ENCODE data around the gene RABGAP1.

The RABGAP1 gene

DNA sequence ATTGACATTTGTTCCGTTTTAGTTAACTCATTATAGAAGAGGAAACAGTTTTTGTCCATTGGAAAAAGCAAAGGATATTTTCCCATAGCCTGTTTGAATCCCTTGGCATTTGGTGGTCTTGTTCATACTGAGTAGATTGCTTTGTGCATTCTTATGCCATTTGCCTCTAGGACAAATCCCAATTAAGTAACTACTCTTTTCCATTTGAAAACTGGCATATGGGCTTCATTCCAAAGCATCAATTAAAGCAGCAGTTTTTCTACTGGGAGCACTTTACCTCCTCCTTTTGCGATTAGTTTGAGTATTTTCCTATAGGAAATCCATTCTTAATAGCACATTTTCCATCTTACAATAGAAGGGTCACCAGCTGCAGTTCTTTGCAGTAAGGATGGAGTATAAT, 123.9 kb downstream of the RABGAP1 start:
- no peak for DNase-seq (ENCODE audit: low read depth, low spot score)
- TF ChIP-seq EZH2 (IDR thresholded peaks at IDR 0.05), result no peak
- TF ChIP-seq POLR2AphosphoS5 (IDR thresholded peaks at IDR 0.05; ENCODE audit: borderline replicate concordance, low read depth, low read length), result no peak
- TF ChIP-seq FOXP2 (optimal IDR thresholded peaks at IDR 0.05; ENCODE audit: control extremely low read depth, extremely low read length, insufficient read depth), result no peak
- H3K27ac ChIP-seq, result no peak overlapping the region
- no peak overlapping the region for H3K4me3 ChIP-seq
- peaks cover 43% of the 10 kb centered on the region for H3K36me3 ChIP-seq (ENCODE audit: insufficient read depth, low read length)
- no peak overlapping the region for H3K9ac ChIP-seq (ENCODE audit: insufficient read length)
- H3K9me3 ChIP-seq (ENCODE audit: low read depth, low read length), result no peaks in the 10 kb centered on the region

DNA sequence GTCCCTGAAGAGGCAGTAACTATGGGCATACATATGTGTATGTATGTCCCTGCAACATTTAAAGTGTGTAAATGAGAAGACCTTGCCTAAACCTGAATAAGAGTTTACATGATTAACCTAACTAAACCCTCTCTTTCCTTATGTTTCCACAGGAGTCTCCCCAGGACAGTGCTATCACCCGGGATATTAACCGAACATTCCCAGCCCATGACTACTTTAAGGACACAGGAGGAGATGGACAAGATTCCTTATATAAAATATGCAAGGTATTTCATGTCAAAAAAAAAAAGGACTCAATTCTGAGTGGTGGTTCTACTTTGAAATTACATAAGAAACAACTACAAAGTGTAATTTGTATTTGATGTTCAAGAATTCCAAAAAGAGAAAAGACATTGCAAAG, 124.4 kb downstream of the RABGAP1 start:
- TF ChIP-seq FOXP2 (optimal IDR thresholded peaks at IDR 0.05; ENCODE audit: control extremely low read depth, extremely low read length, insufficient read depth), result no peak
- TF ChIP-seq POLR2AphosphoS5 (IDR thresholded peaks at IDR 0.05; ENCODE audit: borderline replicate concordance, low read depth, low read length), result no peak
- TF ChIP-seq EZH2 (IDR thresholded peaks at IDR 0.05), result no peak
- H3K9me3 ChIP-seq (ENCODE audit: low read depth, low read length), result no peaks in the 10 kb centered on the region
- H3K36me3 ChIP-seq (ENCODE audit: insufficient read depth, low read length), result peaks cover 48% of the 10 kb centered on the region
- no peak overlapping the region for H3K4me3 ChIP-seq
- H3K9ac ChIP-seq (ENCODE audit: insufficient read length), result no peak overlapping the region
- DNase-seq (ENCODE audit: low read depth, low spot score), result no peak
- H3K27ac ChIP-seq, result no peak overlapping the region

DNA sequence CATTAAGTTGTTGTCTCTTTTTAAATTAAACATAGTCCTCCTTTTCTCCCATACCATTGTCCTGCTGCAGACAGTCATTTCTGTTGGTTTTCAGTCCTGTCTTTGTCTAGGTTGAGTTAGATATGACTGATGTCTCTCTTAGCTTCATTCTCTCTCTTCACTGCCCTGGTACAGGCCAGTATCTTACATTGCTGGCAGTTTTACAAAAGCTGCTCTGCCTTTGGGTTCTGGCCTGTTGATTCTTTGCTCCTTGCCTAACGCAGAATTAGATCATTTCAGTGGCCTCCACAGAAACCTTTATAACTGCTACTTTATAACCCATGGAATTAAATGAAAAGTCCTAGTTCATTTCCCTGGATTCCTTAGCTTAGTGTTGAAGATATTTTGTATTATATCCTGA, 126.3 kb downstream of the RABGAP1 start:
- no peak for TF ChIP-seq FOXP2 (optimal IDR thresholded peaks at IDR 0.05; ENCODE audit: control extremely low read depth, extremely low read length, insufficient read depth)
- no peak for TF ChIP-seq EZH2 (IDR thresholded peaks at IDR 0.05)
- TF ChIP-seq POLR2AphosphoS5 (IDR thresholded peaks at IDR 0.05; ENCODE audit: borderline replicate concordance, low read depth, low read length), result no peak
- H3K4me3 ChIP-seq, result no peak overlapping the region
- no peaks in the 10 kb centered on the region for H3K9me3 ChIP-seq (ENCODE audit: low read depth, low read length)
- DNase-seq (ENCODE audit: low read depth, low spot score), result no peak
- no peak overlapping the region for H3K27ac ChIP-seq
- peaks cover 68% of the 10 kb centered on the region for H3K36me3 ChIP-seq (ENCODE audit: insufficient read depth, low read length)
- no peak overlapping the region for H3K9ac ChIP-seq (ENCODE audit: insufficient read length)

DNA sequence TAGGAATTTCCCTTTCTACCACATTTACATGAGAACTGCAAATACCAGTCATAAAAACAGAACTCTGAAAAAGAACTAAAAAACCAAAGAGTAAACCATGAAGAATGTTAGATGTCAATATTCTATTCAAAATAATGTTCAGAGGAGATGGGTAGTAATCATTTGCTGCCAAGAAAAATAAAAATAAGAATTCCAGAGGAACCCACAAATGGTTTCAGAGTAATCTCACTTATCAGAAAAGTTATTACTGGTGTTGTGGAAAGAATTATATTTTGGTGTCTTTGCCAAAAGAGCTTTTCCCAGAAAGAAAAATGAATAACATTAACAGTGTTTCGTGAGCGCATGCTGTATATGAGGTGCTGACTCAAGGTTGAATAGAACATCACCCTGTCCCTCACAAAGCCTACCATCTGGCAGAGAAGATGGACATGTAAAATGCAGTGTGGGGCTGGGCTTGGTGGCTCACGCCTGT, 128.2 kb downstream of the RABGAP1 start:
- H3K36me3 ChIP-seq (ENCODE audit: insufficient read depth, low read length), result peaks cover 84% of the 10 kb centered on the region
- no peak for TF ChIP-seq FOXP2 (optimal IDR thresholded peaks at IDR 0.05; ENCODE audit: control extremely low read depth, extremely low read length, insufficient read depth)
- TF ChIP-seq POLR2AphosphoS5 (IDR thresholded peaks at IDR 0.05; ENCODE audit: borderline replicate concordance, low read depth, low read length), result no peak
- TF ChIP-seq EZH2 (IDR thresholded peaks at IDR 0.05), result no peak
- no peak overlapping the region for H3K9ac ChIP-seq (ENCODE audit: insufficient read length)
- H3K9me3 ChIP-seq (ENCODE audit: low read depth, low read length), result no peaks in the 10 kb centered on the region
- H3K27ac ChIP-seq, result peak overlapping the region; percentile 86
- DNase-seq (ENCODE audit: low read depth, low spot score), result no peak
- H3K4me3 ChIP-seq, result no peak overlapping the region

DNA sequence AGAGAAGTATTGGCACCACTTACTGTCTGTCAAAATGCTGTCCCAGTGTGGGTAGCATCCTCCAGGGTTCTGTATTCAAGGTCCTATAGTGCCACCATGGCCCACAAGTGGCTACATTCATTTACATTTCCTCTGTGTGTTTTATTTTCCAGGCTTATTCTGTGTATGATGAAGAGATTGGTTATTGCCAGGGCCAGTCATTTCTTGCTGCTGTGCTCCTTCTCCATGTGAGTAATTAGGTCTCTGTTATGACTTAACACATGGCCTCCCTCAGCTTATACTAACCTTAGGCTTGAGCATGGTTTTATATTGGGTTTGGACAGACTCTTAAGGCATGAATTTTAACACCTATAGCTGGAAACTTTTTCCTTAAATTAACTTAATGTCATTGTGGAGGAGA, 129.4 kb downstream of the RABGAP1 start:
- DNase-seq (ENCODE audit: low read depth, low spot score), result no peak
- TF ChIP-seq POLR2AphosphoS5 (IDR thresholded peaks at IDR 0.05; ENCODE audit: borderline replicate concordance, low read depth, low read length), result no peak
- no peak for TF ChIP-seq FOXP2 (optimal IDR thresholded peaks at IDR 0.05; ENCODE audit: control extremely low read depth, extremely low read length, insufficient read depth)
- TF ChIP-seq EZH2 (IDR thresholded peaks at IDR 0.05), result no peak
- H3K36me3 ChIP-seq (ENCODE audit: insufficient read depth, low read length), result peaks cover 82% of the 10 kb centered on the region
- H3K4me3 ChIP-seq, result no peak overlapping the region
- no peak overlapping the region for H3K27ac ChIP-seq
- no peaks in the 10 kb centered on the region for H3K9me3 ChIP-seq (ENCODE audit: low read depth, low read length)
- H3K9ac ChIP-seq (ENCODE audit: insufficient read length), result no peak overlapping the region

DNA sequence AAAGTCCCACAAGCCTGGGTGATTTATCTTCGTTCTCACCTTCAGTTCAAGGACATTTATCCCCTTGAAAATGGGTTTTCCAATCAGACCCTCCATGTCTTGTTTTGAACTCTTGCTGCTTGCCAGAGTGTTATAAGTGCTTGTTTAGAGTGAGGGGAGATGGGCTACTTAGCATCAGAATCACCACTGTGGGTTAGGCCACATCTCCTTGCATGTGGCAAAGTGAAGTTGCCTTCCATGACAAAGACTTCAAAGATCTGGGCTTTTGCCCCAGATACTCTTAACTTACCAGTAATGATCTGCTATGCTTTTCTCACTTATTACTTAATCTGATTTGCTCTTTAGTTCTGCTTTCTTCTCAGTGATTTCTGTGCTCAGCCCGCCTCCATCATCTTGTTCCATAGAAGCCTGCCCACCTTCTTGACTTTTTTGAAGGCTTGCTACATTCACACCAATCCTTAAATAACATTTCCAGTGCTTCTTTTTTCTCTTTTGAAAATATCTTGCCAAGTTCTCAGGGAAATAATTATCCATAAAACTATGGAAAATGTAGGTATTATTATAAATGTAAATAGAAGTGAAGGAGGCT, 131.7 kb downstream of the RABGAP1 start:
- TF ChIP-seq FOXP2 (optimal IDR thresholded peaks at IDR 0.05; ENCODE audit: control extremely low read depth, extremely low read length, insufficient read depth) (no peak), POLR2AphosphoS5 (IDR thresholded peaks at IDR 0.05; ENCODE audit: borderline replicate concordance, low read depth, low read length) (no peak)
- no peak overlapping the region for H3K9ac ChIP-seq (ENCODE audit: insufficient read length)
- DNase-seq (ENCODE audit: low read depth, low spot score), result no peak
- no peak overlapping the region for H3K4me3 ChIP-seq
- no peaks in the 10 kb centered on the region for H3K9me3 ChIP-seq (ENCODE audit: low read depth, low read length)
- peaks cover 69% of the 10 kb centered on the region for H3K36me3 ChIP-seq (ENCODE audit: insufficient read depth, low read length)
- H3K27ac ChIP-seq, result peak overlapping the region; percentile 88

DNA sequence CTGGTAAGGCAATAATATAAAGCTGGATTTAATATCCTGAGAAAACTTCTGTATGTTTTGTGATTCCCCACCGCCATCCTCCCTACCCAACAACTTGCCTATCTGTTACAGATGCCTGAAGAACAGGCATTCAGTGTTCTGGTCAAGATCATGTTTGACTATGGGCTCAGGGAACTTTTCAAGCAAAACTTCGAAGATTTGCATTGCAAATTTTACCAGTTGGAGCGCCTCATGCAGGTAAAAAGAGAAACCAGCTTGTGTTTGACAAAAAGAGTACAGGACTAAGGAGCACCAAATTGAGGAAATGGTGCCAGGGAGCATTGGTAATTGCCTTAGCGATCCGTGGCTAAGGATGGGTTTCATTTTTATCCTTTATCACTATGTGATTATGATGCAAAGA, 132.6 kb downstream of the RABGAP1 start:
- peak overlapping the region; percentile 88 for H3K27ac ChIP-seq
- H3K36me3 ChIP-seq (ENCODE audit: insufficient read depth, low read length), result peaks cover 65% of the 10 kb centered on the region
- 0 out of 2 replicates have a peak overlapping the region, but pooled peaks have one; percentile 42 for H3K4me3 ChIP-seq
- no peaks in the 10 kb centered on the region for H3K9me3 ChIP-seq (ENCODE audit: low read depth, low read length)
- DNase-seq (ENCODE audit: low read depth, low spot score), result no peak
- TF ChIP-seq EZH2 (IDR thresholded peaks at IDR 0.05), result no peak
- no peak for TF ChIP-seq FOXP2 (optimal IDR thresholded peaks at IDR 0.05; ENCODE audit: control extremely low read depth, extremely low read length, insufficient read depth)
- TF ChIP-seq POLR2AphosphoS5 (IDR thresholded peaks at IDR 0.05; ENCODE audit: borderline replicate concordance, low read depth, low read length), result no peak
- no peak overlapping the region for H3K9ac ChIP-seq (ENCODE audit: insufficient read length)

DNA sequence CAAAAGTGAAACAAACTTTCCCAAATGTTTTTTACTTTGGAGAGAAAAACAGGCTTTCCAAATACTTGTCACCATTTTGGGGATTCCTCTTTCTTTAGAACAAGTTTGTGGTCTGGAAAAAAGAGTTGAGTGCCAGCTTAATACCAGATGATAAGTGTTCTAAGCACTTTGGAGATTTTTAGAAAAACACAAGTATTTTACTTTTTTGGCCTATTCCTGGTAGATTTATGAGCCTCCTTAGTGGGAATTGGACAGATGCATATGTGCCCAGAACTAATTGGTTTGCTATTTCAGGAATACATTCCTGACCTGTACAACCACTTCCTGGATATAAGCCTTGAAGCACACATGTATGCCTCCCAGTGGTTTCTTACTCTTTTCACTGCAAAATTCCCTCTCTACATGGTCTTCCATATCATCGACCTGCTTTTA, 133.2 kb downstream of the RABGAP1 start:
- peaks cover 69% of the 10 kb centered on the region for H3K36me3 ChIP-seq (ENCODE audit: insufficient read depth, low read length)
- DNase-seq (ENCODE audit: low read depth, low spot score), result no peak
- H3K9ac ChIP-seq (ENCODE audit: insufficient read length), result peak overlapping the region; percentile 24
- TF ChIP-seq FOXP2 (optimal IDR thresholded peaks at IDR 0.05; ENCODE audit: control extremely low read depth, extremely low read length, insufficient read depth) (no peak), EZH2 (IDR thresholded peaks at IDR 0.05) (no peak), POLR2AphosphoS5 (IDR thresholded peaks at IDR 0.05; ENCODE audit: borderline replicate concordance, low read depth, low read length) (no peak)
- H3K27ac ChIP-seq, result peak overlapping the region; percentile 88
- H3K9me3 ChIP-seq (ENCODE audit: low read depth, low read length), result no peaks in the 10 kb centered on the region
- H3K4me3 ChIP-seq, result peak overlapping the region; percentile 42

DNA sequence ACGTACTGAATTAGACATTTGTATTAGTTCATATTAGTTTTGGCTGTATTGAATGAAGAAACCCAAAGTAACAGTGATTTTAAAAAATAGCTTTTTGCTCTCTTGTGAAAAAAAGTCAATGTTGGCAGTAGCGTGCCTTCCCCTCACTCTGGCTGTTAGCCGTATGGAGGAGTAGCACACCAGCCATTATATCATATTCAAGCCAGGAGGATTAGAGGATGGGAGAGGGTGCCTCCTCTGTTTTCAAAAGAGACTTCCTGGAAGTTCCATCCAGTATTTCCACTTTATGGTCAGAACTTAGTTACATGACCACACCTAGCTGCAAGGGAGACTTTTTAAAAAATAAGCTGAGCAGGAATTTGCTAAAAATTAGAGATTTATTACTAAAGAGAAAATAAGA, 133.8 kb downstream of the RABGAP1 start:
- Histone ChIP-seq H3K36me3 (ENCODE audit: insufficient read depth, low read length) (peaks cover 74% of the 10 kb centered on the region), H3K9me3 (ENCODE audit: low read depth, low read length) (no peaks in the 10 kb centered on the region), H3K9ac (ENCODE audit: insufficient read length) (peak overlapping the region; percentile 24), H3K4me3 (peak overlapping the region; percentile 42; the same call in 1 of the 2 replicates), H3K27ac (peak overlapping the region; percentile 88)
- DNase-seq (ENCODE audit: low read depth, low spot score), result no peak
- TF ChIP-seq EZH2 (IDR thresholded peaks at IDR 0.05) (no peak), POLR2AphosphoS5 (IDR thresholded peaks at IDR 0.05; ENCODE audit: borderline replicate concordance, low read depth, low read length) (no peak), FOXP2 (optimal IDR thresholded peaks at IDR 0.05; ENCODE audit: control extremely low read depth, extremely low read length, insufficient read depth) (no peak)
